HG03039 (cell line): Measurements from ENCODE around the gene CHST3.
"Not testable (repeated sequence)": the region's sequence is repeated elsewhere in the genome, so short reads cannot be mapped to it uniquely, and the experiment has no call there.

Experiments
- ATAC-seq: cut with Tn5 transposase; IDR thresholded peaks from one replicate; pipeline ENCODE4 v1.9.1; 2021; ENCODE audit warnings: mild to moderate bottlenecking, moderate library complexity; ENCODE audit not compliant: unreplicated experiment

The CHST3 gene

DNA sequence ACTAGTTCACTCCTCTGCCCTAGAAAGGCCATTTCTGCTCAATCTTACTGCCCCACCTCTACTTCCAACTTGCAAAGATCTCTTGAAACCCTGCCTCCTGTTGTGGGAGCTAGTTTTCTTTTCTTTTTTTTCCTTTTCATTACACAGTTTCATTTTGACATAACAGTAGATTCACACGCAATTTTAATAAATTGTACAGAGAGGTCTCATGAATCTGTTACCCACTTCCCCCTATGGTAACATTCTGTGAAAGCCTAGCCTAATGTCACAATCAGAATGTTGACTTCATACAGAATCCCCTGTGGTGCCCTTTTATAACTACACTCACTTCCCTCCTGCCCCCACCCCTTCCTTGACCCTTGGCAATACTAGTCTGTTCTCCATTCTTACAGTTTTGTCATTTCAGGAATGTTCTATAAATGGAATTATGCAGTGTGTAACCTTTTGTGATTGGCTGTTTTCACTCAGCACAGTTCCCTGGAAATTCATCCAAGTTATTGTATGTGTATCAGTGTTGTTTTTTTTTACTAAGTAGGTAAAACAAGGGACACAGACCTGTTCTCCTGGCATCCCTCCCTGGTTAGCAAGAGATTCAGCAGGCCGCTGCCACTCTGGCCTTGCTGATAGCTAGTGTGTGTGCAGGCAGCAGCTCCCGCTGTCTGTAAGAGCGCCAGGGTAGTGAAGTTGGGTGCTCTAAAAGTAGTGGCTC lies 21.5 kb downstream of the CHST3 start:
- ATAC-seq, result no peak

GRCh38 chr10:71988895-71989294 lies 24.7 kb downstream of the CHST3 start:
- not testable (repeated sequence) for ATAC-seq

DNA sequence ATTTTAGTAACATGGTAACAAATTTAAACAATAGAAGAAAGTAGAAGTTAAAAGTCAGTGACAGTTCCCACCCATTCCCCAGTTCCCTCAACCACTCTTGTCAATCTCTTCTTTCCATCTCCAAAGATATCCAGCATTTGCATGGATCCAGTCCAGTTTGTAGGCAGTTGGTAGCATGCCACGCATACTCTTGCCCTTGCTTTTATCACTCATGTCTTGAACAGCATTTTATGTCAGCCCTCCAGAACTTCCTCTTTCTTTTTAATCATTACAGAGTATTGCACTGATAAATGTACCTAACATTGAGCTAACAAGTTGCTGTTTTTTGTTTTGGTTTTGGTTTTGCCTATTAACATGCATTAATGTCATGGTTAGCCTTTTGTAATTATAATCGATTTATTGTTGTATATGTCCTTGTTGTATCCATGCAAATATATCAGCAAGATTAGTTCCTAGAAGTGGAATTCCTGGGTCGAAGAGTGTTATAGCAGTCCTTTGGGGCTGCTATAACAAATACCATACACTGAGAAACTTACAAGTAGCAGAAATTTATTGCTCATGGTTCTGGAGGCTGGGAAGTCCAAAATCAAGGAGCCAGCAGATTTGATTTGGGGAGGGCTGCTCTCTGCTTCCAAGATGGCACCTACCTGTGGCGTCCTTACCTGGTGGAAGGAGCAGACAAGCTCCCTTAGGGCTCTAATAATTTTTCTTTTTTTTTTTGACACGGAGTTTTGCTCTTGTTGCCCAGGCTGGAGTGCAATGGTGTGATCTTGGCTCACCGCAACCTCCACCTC lies 25.7 kb downstream of the CHST3 start:
- ATAC-seq, result no peak

DNA sequence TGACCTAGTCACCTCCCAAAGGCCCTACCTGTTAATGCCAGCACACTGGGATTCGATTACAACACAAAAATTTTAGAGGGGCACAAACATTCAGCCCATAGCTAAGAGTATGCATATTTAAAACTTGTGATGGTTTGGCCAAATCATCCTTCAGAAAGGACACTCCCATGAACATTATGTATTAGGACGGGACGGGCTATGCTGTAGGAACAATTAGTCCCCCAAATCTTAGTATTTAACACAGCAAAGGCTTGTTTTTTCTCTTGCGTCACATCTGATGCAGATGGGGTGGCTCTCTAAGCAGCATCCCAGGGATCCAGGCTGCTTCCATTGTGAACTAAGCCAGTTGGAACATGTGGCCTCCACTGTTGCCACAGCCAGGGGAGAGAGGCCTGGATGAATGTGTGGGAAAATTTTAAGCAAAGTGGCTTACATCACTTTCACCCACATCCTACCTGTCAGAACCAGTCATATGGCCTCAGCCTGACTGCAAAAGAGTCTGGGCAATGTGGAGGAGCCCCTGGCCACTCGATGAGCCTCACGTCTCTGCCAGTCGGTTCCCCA lies 26.6 kb downstream of the CHST3 start:
- ATAC-seq, result no peak

DNA sequence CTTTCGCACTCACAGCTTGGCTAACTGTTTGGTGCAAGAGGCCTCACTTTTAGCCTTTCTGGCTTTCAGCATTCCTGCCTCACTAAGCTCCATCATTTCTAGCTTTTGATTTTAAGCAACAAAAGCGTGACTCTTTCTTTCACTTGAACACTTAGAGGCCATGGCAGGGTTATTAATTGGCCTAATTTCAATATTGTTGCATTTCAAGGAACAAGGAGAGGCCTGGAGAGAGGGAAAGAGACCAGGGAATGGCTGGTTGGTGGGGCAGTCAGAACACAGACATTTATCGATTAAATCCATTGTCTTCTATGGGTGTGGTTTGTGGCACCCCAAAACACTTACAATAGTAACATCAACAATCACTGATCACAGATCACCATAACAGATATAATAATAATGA lies 31.3 kb downstream of the CHST3 start:
- no peak for ATAC-seq

- ATAC-seq, result no peak
Observed at GRCh38 chr10:71995887-71996575, 31.8 kb downstream of the CHST3 start.

DNA sequence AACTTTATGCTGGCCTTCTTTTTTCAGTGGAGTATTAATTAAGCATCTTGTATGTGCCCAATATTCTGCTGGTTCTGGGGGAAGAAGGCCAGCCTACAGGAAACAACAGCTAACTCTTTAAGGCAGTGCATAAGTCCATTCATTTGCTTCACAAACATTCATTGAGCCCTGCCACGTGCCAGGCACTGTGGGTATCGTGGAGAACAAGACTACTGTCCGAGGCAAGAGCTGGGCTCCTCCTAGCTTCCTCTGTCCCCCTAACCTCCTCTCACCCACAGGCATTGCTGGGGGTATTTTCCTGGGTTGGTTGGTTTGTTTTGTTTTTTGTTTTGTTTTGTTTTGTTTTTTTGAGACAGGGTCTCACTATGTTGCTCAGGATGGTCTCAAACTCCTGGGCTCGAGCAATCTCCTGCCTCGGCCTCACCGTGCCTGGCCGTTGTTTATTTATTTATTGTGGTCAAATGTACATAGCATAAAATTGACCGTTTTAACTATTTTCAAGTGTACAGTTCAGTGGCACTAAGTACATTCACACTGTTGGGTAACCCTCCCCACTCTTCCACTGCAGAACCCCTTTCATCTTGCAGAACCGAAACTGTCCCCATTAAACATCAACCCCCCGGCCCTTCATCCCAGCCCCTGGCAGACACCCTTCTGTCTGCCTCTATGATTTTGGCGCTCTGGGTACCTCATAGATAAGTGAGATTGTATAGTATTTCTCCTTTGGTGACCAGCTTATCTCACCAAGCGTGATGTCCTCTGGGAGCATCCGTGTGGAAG lies 32.6 kb downstream of the CHST3 start:
- no peak for ATAC-seq

GRCh38 chr10:71998119-71998839 lies 34.1 kb downstream of the CHST3 start:
- no peak for ATAC-seq

GRCh38 chr10:71998840-71999194 lies 34.6 kb downstream of the CHST3 start:
- ATAC-seq, result no peak

GRCh38 chr10:71999360-72000072 lies 35.3 kb downstream of the CHST3 start:
- ATAC-seq, result no peak

- ATAC-seq, result no peak
Observed at GRCh38 chr10:72000073-72001032, 36.2 kb downstream of the CHST3 start.

- ATAC-seq, result no peak
Observed at GRCh38 chr10:72001033-72001395, 36.8 kb downstream of the CHST3 start.

GRCh38 chr10:72002354-72003295 lies 38.4 kb downstream of the CHST3 start:
- ATAC-seq, result no peak

GRCh38 chr10:72006026-72006425 lies 41.8 kb downstream of the CHST3 start:
- no peak for ATAC-seq

GRCh38 chr10:72007246-72007892 lies 43.2 kb downstream of the CHST3 start:
- no peak for ATAC-seq

GRCh38 chr10:72008096-72008981 lies 44.1 kb downstream of the CHST3 start:
- ATAC-seq, result no peak
